Trophoblast cell (in vitro differentiated cells and primary cell): Measurements from ENCODE around the gene LYPD1.

Source experiments
- DNase-seq, 2 donors: peaks; one replicate each; pipeline ENCODE4 v3.0.0-alpha.2; 2016
- H2AFZ ChIP-seq: 2 replicates; pipeline ENCODE4 v1.6.1; 2013; ENCODE audit warnings: low read length, moderate library complexity, mild to moderate bottlenecking; ENCODE audit not compliant: insufficient read depth, poor library complexity
- H2AK5ac ChIP-seq: 2 replicates; pipeline ENCODE4 v1.6.1; 2013; ENCODE audit warnings: mild to moderate bottlenecking, low read length
- H2BK120ac ChIP-seq: 2 replicates; pipeline ENCODE4 v1.6.1; 2013; ENCODE audit warnings: low read length, mild to moderate bottlenecking, moderate library complexity; ENCODE audit not compliant: insufficient read depth, poor library complexity
- H2BK12ac ChIP-seq: 2 replicates; pipeline ENCODE4 v1.6.1; 2013; ENCODE audit warnings: mild to moderate bottlenecking, low read length, moderate library complexity
- H2BK5ac ChIP-seq: 2 replicates; pipeline ENCODE4 v1.6.1; 2013; ENCODE audit warnings: low read length, low read depth, moderate library complexity, mild to moderate bottlenecking; ENCODE audit not compliant: poor library complexity
- H3K14ac ChIP-seq: 2 replicates; pipeline ENCODE4 v1.6.1; 2013; ENCODE audit warnings: mild to moderate bottlenecking, low read length
- H3K18ac ChIP-seq: 2 replicates; pipeline ENCODE4 v1.6.1; 2013; ENCODE audit warnings: mild to moderate bottlenecking, low read length
- H3K23ac ChIP-seq: 2 replicates; pipeline ENCODE4 v1.6.1; 2013; ENCODE audit warnings: low read length
- H3K27ac ChIP-seq: 2 replicates; pipeline ENCODE4 v1.5.1; 2013; ENCODE audit warnings: low read depth, mild to moderate bottlenecking, inconsistent platforms, low read length, moderate library complexity
- H3K27me3 ChIP-seq: 2 replicates; pipeline ENCODE4 v1.6.1; 2013; ENCODE audit warnings: inconsistent platforms, mild to moderate bottlenecking, low read length, moderate library complexity; ENCODE audit not compliant: insufficient read depth
- H3K36me3 ChIP-seq, 2 experiments: 1 replicate in 1 of 2; 2 replicates in 1 of 2; pipeline ENCODE4 v1.6.1; 2013; ENCODE audit warnings: low read length in 2 of 2, mild to moderate bottlenecking in 2 of 2, moderate library complexity in 1 of 2; ENCODE audit not compliant: insufficient read depth in 2 of 2, control insufficient read depth in 1 of 2
- H3K4ac ChIP-seq: 2 replicates; pipeline ENCODE4 v1.6.1; 2013; ENCODE audit warnings: low read depth, mild to moderate bottlenecking, low read length, moderate library complexity
- H3K4me1 ChIP-seq, 2 experiments: 1 replicate in 1 of 2; 2 replicates in 1 of 2; pipeline ENCODE4 v1.6.1; 2013; ENCODE audit warnings: low read length in 2 of 2, mild to moderate bottlenecking in 2 of 2, moderate library complexity in 1 of 2; ENCODE audit not compliant: insufficient read depth in 2 of 2, control insufficient read depth in 1 of 2
- H3K4me2 ChIP-seq: 2 replicates; pipeline ENCODE4 v1.6.1; 2013; ENCODE audit warnings: inconsistent platforms, mild to moderate bottlenecking, low read length, moderate library complexity
- H3K4me3 ChIP-seq: 2 replicates; pipeline ENCODE4 v1.5.1; 2013; ENCODE audit warnings: mild to moderate bottlenecking, low read depth, low read length, inconsistent platforms
- H3K79me1 ChIP-seq: one replicate; pipeline ENCODE4 v1.6.1; 2013; ENCODE audit warnings: low read length
- H3K79me2 ChIP-seq: 2 replicates; pipeline ENCODE4 v1.6.1; 2013; ENCODE audit warnings: low read length, mild to moderate bottlenecking; ENCODE audit not compliant: control insufficient read depth, insufficient read depth, poor library complexity
- H3K9ac ChIP-seq: 2 replicates; pipeline ENCODE4 v1.6.1; 2013; ENCODE audit warnings: mild to moderate bottlenecking, low read length
- H3K9me3 ChIP-seq: 2 replicates; pipeline ENCODE4 v1.6.1; 2013; ENCODE audit warnings: low read depth, mild to moderate bottlenecking, control low read depth, inconsistent platforms, low read length; ENCODE audit not compliant: insufficient read depth
- H4K12ac ChIP-seq: 2 replicates; pipeline ENCODE4 v1.6.1; 2013; ENCODE audit warnings: low read depth, mild to moderate bottlenecking, low read length, moderate library complexity
- H4K8ac ChIP-seq: 2 replicates; pipeline ENCODE4 v1.6.1; 2013; ENCODE audit warnings: low read depth, mild to moderate bottlenecking, low read length, moderate library complexity
- H4K91ac ChIP-seq: one replicate; pipeline ENCODE4 v1.6.1; 2013; ENCODE audit warnings: low read depth, mild to moderate bottlenecking, low read length, moderate library complexity
- WGBS: extraction: QIAGEN DNeasy Blood & Tissue Kit; methylation state at CpG from one replicate; pipeline ENCODE4 v1.1.7; 2013; ENCODE audit warnings: missing lambda C conversion rate; ENCODE audit not compliant: insufficient read length, insufficient coverage; ENCODE audit errors: extremely low coverage; 5-methylcytosine and 5-hydroxymethylcytosine counted together

The LYPD1 gene

GRCh38 chr2:132632000-132632649, 37.9 kb downstream of the LYPD1 start:
- no CpG with 5 or more reads among the region's 6 CpGs for WGBS
- H3K23ac ChIP-seq: no peak overlapping the region
- H3K4ac ChIP-seq: no peak overlapping the region
- H3K14ac ChIP-seq: no peak overlapping the region
- no peak overlapping the region for H3K18ac ChIP-seq
- no peak overlapping the region for H3K9ac ChIP-seq
- H2AK5ac ChIP-seq: no peak overlapping the region
- no peaks in the 10 kb centered on the region for H3K79me1 ChIP-seq
- H3K4me1 ChIP-seq: peaks cover 6 to 14% of the 10 kb centered on the region in 2 experiments
- peak overlapping the region; percentile 9 for H2BK12ac ChIP-seq
- no peaks in the 10 kb centered on the region for H3K9me3 ChIP-seq
- no peak overlapping the region for H4K91ac ChIP-seq
- H2AFZ ChIP-seq: no peak overlapping the region
- H2BK120ac ChIP-seq: peak overlapping the region; percentile 18
- no peak overlapping the region for H4K8ac ChIP-seq
- no peak for DNase-seq
- H3K4me2 ChIP-seq: peak overlapping the region; percentile 2
- H3K27ac ChIP-seq: peak overlapping the region; percentile 32
- H3K36me3 ChIP-seq: no peaks in the 10 kb centered on the region
- no peak overlapping the region for H2BK5ac ChIP-seq
- no peak overlapping the region for H3K4me3 ChIP-seq
- H3K79me2 ChIP-seq: no peaks in the 10 kb centered on the region
- H4K12ac ChIP-seq: no peak overlapping the region
- no peaks in the 10 kb centered on the region for H3K27me3 ChIP-seq

- Histone ChIP-seq H2AFZ (no peak overlapping the region), H3K4me3 (no peak overlapping the region), H4K8ac (no peak overlapping the region), H3K14ac (no peak overlapping the region), H4K12ac (no peak overlapping the region), H3K79me2 (no peaks in the 10 kb centered on the region), H2BK5ac (no peak overlapping the region), H3K23ac (no peak overlapping the region), H3K79me1 (no peaks in the 10 kb centered on the region), H2BK12ac (no peak overlapping the region), H2AK5ac (no peak overlapping the region), H3K27me3 (no peaks in the 10 kb centered on the region), H3K9ac (no peak overlapping the region), H3K27ac (no peak overlapping the region), H3K9me3 (no peaks in the 10 kb centered on the region), H3K4me2 (no peak overlapping the region), H3K36me3 (no peaks in the 10 kb centered on the region), H3K4me1 (peaks cover 0 to 8% of the 10 kb centered on the region in 2 experiments), H3K4ac (no peak overlapping the region), H2BK120ac (no peak overlapping the region), H4K91ac (no peak overlapping the region), H3K18ac (no peak overlapping the region)
- no peak for DNase-seq
- no CpG with 5 or more reads among the region's 3 CpGs for WGBS
Observed at GRCh38 chr2:132627536-132627935, 42.5 kb downstream of the LYPD1 start.

GRCh38 chr2:132623096-132623839, 46.7 kb downstream of the LYPD1 start:
- no peak overlapping the region for H3K27ac ChIP-seq
- no peak overlapping the region for H3K14ac ChIP-seq
- H2AK5ac ChIP-seq: no peak overlapping the region
- no peak overlapping the region for H3K4me3 ChIP-seq
- no peak overlapping the region for H2BK5ac ChIP-seq
- no CpG with 5 or more reads among the region's 9 CpGs for WGBS
- H2AFZ ChIP-seq: no peak overlapping the region
- H4K8ac ChIP-seq: no peak overlapping the region
- H3K18ac ChIP-seq: no peak overlapping the region
- H3K23ac ChIP-seq: no peak overlapping the region
- no peak overlapping the region for H4K12ac ChIP-seq
- no peaks in the 10 kb centered on the region for H3K79me2 ChIP-seq
- no peak for DNase-seq
- no peaks in the 10 kb centered on the region for H3K9me3 ChIP-seq
- no peaks in the 10 kb centered on the region for H3K36me3 ChIP-seq
- H2BK12ac ChIP-seq: no peak overlapping the region
- no peak overlapping the region for H4K91ac ChIP-seq
- H3K4me2 ChIP-seq: no peak overlapping the region
- H3K4me1 ChIP-seq: peaks cover 0 to 2% of the 10 kb centered on the region in 2 experiments
- H3K4ac ChIP-seq: no peak overlapping the region
- H3K27me3 ChIP-seq: no peaks in the 10 kb centered on the region
- no peaks in the 10 kb centered on the region for H3K79me1 ChIP-seq
- H2BK120ac ChIP-seq: no peak overlapping the region
- H3K9ac ChIP-seq: no peak overlapping the region

GRCh38 chr2:132621131-132621875, 48.7 kb downstream of the LYPD1 start:
- Histone ChIP-seq H3K27ac (no peak overlapping the region), H3K9ac (no peak overlapping the region), H3K4me3 (no peak overlapping the region), H2BK5ac (no peak overlapping the region), H3K79me2 (no peaks in the 10 kb centered on the region), H3K4ac (no peak overlapping the region), H3K9me3 (no peaks in the 10 kb centered on the region), H2AFZ (no peak overlapping the region), H4K8ac (no peak overlapping the region), H2BK120ac (no peak overlapping the region), H4K91ac (no peak overlapping the region), H3K23ac (no peak overlapping the region), H2BK12ac (no peak overlapping the region), H3K4me1 (no peaks in the 10 kb centered on the region), H2AK5ac (no peak overlapping the region), H4K12ac (no peak overlapping the region), H3K4me2 (no peak overlapping the region), H3K79me1 (no peaks in the 10 kb centered on the region), H3K27me3 (no peaks in the 10 kb centered on the region), H3K36me3 (no peaks in the 10 kb centered on the region), H3K14ac (no peak overlapping the region), H3K18ac (no peak overlapping the region)
- WGBS: no CpG with 5 or more reads among the region's 8 CpGs
- no peak for DNase-seq
